ENCODE results near the gene KRTAP4-7. TPM values are rescaled to one million over a fixed set of nuclear protein-coding genes. Genes with fewer than 3 reads are reported as not detected.
"Not testable (repeated sequence)": the region's sequence is repeated elsewhere in the genome, so short reads cannot be mapped to it uniquely, and the experiment has no call there.

The KRTAP4-7 gene
- total RNA-seq, 4 donors from 2014 or later, result not detected

GRCh38 chr17:41101586-41102259 lies 17.8 kb downstream of the KRTAP4-7 start, which contains the start of gene KRTAP4-16:
KRTAP4-16 (minus strand) TSS chr17:41102209; CDS start chr17:41102209, 0 bp downstream.
- Histone ChIP-seq H3K4me1 (no peaks in the 10 kb centered on the region), H3K9me3 (no peaks in the 10 kb centered on the region), H3K4me3 (no peak within 1 kb of the TSS), H3K27me3 (no peaks in the 10 kb centered on the region), H3K27ac (no peak within 1 kb of the TSS), H3K36me3 (no peaks in the 10 kb centered on the region)
- TF ChIP-seq POLR2A (IDR thresholded peaks at IDR 0.05) (no peak), CTCF (IDR thresholded peaks at IDR 0.05) (no peak)
- DNase-seq, result no peak

GRCh38 chr17:41103896-41104295 lies 19.9 kb downstream of the KRTAP4-7 start:
- no peaks in the 10 kb centered on the region for H3K36me3 ChIP-seq
- H3K27ac ChIP-seq, result no peak overlapping the region
- no peak for DNase-seq

GRCh38 chr17:41104386-41105038 lies 20.6 kb downstream of the KRTAP4-7 start:
- DNase-seq, H3K9me3 ChIP-seq, H3K27me3 ChIP-seq, H3K27ac ChIP-seq, H3K4me1 ChIP-seq, H3K36me3 ChIP-seq, H3K4me3 ChIP-seq: not testable (repeated sequence)

More at GRCh38 chr17:41103896-41104295, 19.9 kb downstream of the KRTAP4-7 start:
- no peaks in the 10 kb centered on the region for H3K27me3 ChIP-seq
- TF ChIP-seq POLR2A (IDR thresholded peaks at IDR 0.05) (no peak), CTCF (IDR thresholded peaks at IDR 0.05) (no peak)
- no peaks in the 10 kb centered on the region for H3K4me1 ChIP-seq
- H3K4me3 ChIP-seq, result no peak overlapping the region
- no peaks in the 10 kb centered on the region for H3K9me3 ChIP-seq

- not testable (repeated sequence) for H3K4me1 ChIP-seq, DNase-seq, H3K27me3 ChIP-seq, H3K9me3 ChIP-seq, H3K4me3 ChIP-seq, H3K36me3 ChIP-seq, H3K27ac ChIP-seq
Measured at GRCh38 chr17:41105347-41105746, 21.4 kb downstream of the KRTAP4-7 start, which contains the start of gene KRTAP4-9. KRTAP4-9 (plus strand) TSS chr17:41105389; CDS start chr17:41105389, 0 bp downstream.

- DNase-seq, result no peak
Measured at GRCh38 chr17:41107941-41108450, 24.0 kb downstream of the KRTAP4-7 start.

GRCh38 chr17:41108728-41109386 lies 24.9 kb downstream of the KRTAP4-7 start:
- H3K4me3 ChIP-seq, H3K27ac ChIP-seq, H3K27me3 ChIP-seq, H3K36me3 ChIP-seq, H3K9me3 ChIP-seq, DNase-seq, H3K4me1 ChIP-seq: not testable (repeated sequence)

More at GRCh38 chr17:41107941-41108450, 24.0 kb downstream of the KRTAP4-7 start:
- Histone ChIP-seq H3K4me1 (no peaks in the 10 kb centered on the region), H3K27ac (no peak overlapping the region), H3K27me3 (no peaks in the 10 kb centered on the region), H3K9me3 (no peaks in the 10 kb centered on the region), H3K4me3 (no peak overlapping the region), H3K36me3 (no peaks in the 10 kb centered on the region)
- TF ChIP-seq POLR2A (IDR thresholded peaks at IDR 0.05), result no peak
- no peak for TF ChIP-seq CTCF (IDR thresholded peaks at IDR 0.05)
